ENCODE measurements around the gene TRAPPC3.

Gene TRAPPC3

GRCh38 chr1:36143424-36143823 is 5.9 kb downstream of the TRAPPC3 start:
- peaks cover 9 to 23% (median 12%) of the 10 kb centered on the region in 3 donors for H3K36me3 ChIP-seq
- H3K27ac ChIP-seq: peak overlapping the region in 1 of 2 donors; percentile 44
- H3K27me3 ChIP-seq: no peaks in the 10 kb centered on the region
- H3K4me3 ChIP-seq: no peak overlapping the region
- no peaks in the 10 kb centered on the region for H3K9me3 ChIP-seq
- DNase-seq: no peak
- intact Hi-C loops (cut with DNase I; ENCODE audit: low total_unique reads): no loop called here
- no peak for TF ChIP-seq CTCF (IDR thresholded peaks at IDR 0.05)
- H3K4me1 ChIP-seq: peaks cover 0 to 51% (median 15%) of the 10 kb centered on the region in 4 donors

GRCh38 chr1:36142121-36142520 is 7.2 kb downstream of the TRAPPC3 start:
- Histone ChIP-seq H3K4me1 (peaks cover 0 to 48% (median 11%) of the 10 kb centered on the region in 4 donors), H3K4me3 (no peak overlapping the region), H3K9me3 (no peaks in the 10 kb centered on the region), H3K27ac (peak overlapping the region; percentile 0 to 49), H3K36me3 (peaks cover 20 to 36% (median 21%) of the 10 kb centered on the region in 3 donors), H3K27me3 (no peaks in the 10 kb centered on the region)
- intact Hi-C loops (cut with DNase I; ENCODE audit: low total_unique reads): no loop called here
- TF ChIP-seq CTCF (IDR thresholded peaks at IDR 0.05): no peak
- DNase-seq: no peak

- Histone ChIP-seq H3K27me3 (no peaks in the 10 kb centered on the region), H3K27ac (no peak overlapping the region), H3K36me3 (peaks cover 20 to 38% (median 24%) of the 10 kb centered on the region in 3 donors), H3K4me1 (peaks cover 7 to 67% (median 34%) of the 10 kb centered on the region in 4 donors), H3K4me3 (no peak overlapping the region), H3K9me3 (no peaks in the 10 kb centered on the region)
- TF ChIP-seq CTCF (IDR thresholded peaks at IDR 0.05): no peak
- no peak for DNase-seq
- intact Hi-C loops (cut with DNase I; ENCODE audit: low total_unique reads): no loop called here
Observed at GRCh38 chr1:36139521-36139920, 9.8 kb downstream of the TRAPPC3 start.

GRCh38 chr1:36137776-36138175 is 11.5 kb downstream of the TRAPPC3 start:
- DNase-seq: no peak
- H3K36me3 ChIP-seq: peaks cover 20 to 38% (median 24%) of the 10 kb centered on the region in 3 donors
- no peaks in the 10 kb centered on the region for H3K27me3 ChIP-seq
- H3K4me1 ChIP-seq: peaks cover 7 to 83% (median 48%) of the 10 kb centered on the region in 4 donors
- TF ChIP-seq CTCF (IDR thresholded peaks at IDR 0.05): no peak
- intact Hi-C loops (cut with DNase I; ENCODE audit: low total_unique reads): no loop called here
- no peaks in the 10 kb centered on the region for H3K9me3 ChIP-seq
- H3K4me3 ChIP-seq: no peak overlapping the region
- peak overlapping the region; percentile 76 to 77 for H3K27ac ChIP-seq

GRCh38 chr1:36137226-36137625 is 12.1 kb downstream of the TRAPPC3 start:
- intact Hi-C loops (cut with DNase I; ENCODE audit: low total_unique reads): no loop called here

More at GRCh38 chr1:36137226-36137625, 12.1 kb downstream of the TRAPPC3 start:
- Histone ChIP-seq H3K4me1 (peaks cover 7 to 77% (median 46%) of the 10 kb centered on the region in 4 donors), H3K9me3 (no peaks in the 10 kb centered on the region), H3K27ac (peak overlapping the region; percentile 76 to 77), H3K27me3 (no peaks in the 10 kb centered on the region), H3K36me3 (peaks cover 20 to 38% (median 24%) of the 10 kb centered on the region in 3 donors), H3K4me3 (no peak overlapping the region)
- DNase-seq: no peak
- no peak for TF ChIP-seq CTCF (IDR thresholded peaks at IDR 0.05)
